NCI-H1694 treated with DMSO at 0.1 percent for 48 hours (cell line): ENCODE measurements around the gene NDUFV3.
"Not testable (repeated sequence)": the region's sequence is repeated elsewhere in the genome, so short reads cannot be mapped to it uniquely, and the experiment has no call there.

Experiments
- DNase-seq: peaks from one replicate; lab custom pipeline; 2025; lab: John Stamatoyannopoulos, UW

The NDUFV3 gene

DNA sequence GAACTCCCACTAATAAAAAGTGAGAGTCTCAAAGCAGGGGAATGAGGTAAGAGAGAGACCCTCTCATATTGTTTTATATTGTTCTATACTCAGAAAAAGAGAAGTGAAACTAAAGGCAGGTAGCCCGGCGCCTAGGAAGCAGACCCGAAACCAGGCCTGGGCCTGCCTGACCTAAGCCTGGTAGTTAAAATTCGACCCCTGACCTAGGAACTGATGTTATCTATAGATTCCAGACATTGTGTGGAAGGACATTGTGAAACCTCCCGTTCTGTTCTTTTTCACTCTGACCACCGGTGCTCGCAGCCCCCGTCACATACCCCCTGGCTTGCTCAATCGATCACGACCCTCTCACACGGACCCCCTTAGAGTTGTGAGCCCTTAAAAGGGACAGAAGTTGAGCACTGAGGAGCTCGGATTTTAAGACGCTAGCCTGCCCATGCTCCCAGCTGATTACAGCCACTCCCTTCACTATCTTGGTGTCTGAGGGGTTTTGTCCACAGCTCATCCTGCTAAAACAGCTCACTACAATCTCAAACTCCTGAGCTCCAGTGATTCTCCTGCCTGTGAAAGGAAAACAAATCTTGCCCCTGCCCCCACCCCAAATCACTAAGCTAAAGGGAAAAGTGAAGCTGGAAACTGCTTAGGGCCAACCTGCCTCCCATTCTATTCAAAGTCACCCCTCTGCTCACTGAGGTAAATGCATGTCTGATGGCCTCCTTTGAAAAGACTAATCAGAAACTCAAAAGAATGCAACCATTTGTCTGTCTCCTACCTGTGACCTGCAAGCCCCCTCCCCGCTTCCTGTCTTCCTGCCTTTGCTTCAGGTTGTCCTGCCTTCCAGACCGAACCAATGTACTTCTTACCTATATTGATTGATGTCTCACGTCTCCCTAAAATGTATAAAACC lies 44.2 kb downstream of the NDUFV3 start:
- not testable (repeated sequence) for DNase-seq

DNA sequence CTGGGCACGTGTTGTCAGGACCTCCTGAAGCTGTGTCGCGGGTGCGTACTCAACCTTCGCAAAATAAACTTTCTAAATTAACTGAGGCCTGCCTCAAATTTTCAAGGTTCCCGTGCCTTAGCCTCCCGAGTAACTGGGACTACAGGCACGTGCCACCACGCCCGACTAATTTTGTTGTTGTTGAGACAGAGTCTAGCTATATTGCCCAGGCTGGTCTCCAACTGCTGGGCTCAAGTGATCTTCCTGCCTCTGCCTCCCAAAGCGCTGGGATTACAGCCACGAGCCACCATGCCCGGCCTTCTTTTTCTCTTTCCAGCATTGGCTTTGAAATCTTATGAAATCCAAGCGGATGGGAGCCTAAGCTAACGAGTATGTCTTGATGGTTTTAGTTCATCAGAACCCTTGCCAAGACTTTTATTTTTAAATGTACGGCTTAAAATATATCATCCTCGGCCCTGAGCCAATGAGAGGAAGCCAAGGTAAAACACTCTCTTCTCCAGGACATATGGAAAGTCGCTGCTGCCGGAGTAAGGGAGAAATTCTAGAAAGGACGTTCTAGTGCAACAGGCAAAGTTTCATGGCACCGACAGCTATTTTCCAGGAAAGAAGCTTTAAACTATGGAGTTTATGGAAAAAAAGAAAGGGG lies 45.0 kb downstream of the NDUFV3 start:
- no peak for DNase-seq

DNA sequence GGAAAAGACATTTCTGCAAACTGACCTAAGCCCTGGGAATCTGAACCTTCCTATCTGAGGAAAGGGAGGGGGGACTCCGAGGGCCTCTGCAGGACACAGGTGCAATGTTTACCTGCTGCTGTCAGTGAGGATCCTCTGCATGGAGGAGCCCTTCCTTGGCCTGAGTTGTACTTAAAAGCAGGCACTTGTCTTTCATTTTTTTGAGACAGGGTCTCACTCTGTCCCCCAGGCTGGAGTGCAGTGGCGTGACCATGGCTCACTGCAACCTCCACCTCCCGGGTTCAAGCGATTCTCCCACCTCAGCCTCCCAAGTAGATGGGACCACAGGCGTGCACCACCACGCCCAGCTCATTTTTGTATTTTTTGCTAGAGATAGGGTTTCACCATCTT lies 45.5 kb downstream of the NDUFV3 start:
- DNase-seq, result not testable (repeated sequence)

GRCh38 chr21:42939582-42940413 lies 46.7 kb downstream of the NDUFV3 start:
- DNase-seq, result peak; percentile 9

- no peak for DNase-seq
These were observed 48.6 kb downstream of the NDUFV3 start for GRCh38 chr21:42941696-42942085.

DNA sequence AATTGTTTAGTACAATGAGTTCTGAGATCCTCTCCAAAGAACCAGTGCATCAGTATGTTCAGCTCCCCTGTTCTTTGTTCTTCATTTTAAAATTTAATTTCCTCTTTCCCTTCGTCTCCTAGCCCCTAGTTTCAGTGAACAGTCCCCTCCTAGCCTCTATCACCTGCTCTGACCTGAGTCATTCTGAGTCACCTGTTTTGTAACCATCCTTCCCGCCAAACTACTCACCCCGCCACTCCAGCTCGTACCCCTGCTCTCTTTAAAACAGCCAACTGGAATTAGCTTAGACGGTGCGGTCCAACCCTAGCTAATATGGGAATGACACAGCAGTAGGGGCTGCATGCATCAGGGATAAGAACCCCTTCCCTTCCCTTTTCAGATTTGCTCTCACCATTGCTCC lies 49.1 kb downstream of the NDUFV3 start:
- no peak for DNase-seq

DNA sequence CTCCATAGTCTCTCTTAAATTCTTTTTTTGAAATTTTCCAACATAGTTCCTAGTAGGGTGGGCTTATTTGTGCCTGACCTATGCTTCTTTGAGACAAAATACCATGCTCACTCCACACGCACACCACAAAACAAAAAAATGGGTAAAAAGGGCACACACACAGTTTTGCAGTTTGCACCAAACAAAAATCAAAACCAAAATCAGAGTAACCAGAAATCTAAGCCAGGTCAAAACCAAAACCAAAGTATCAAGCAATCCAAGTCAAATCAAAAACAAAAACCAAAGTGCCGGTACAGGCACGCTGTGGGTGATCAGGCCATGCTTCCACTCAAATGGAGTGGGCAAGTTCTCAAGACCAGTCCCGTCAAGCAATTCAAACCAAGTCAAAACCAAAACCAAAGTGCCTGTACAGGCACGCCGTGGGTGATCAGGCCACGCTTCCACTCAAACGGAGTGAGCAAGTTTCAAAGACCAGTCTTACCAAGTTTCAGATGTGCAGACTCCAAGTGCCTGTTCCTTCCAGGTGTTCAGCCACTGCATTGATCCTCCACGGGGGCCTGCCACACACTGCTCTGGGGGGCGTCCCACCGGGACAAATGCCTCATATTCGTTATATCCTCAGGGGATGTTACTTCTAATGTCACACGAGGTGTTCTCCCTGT lies 56.1 kb downstream of the NDUFV3 start:
- not testable (repeated sequence) for DNase-seq

DNA sequence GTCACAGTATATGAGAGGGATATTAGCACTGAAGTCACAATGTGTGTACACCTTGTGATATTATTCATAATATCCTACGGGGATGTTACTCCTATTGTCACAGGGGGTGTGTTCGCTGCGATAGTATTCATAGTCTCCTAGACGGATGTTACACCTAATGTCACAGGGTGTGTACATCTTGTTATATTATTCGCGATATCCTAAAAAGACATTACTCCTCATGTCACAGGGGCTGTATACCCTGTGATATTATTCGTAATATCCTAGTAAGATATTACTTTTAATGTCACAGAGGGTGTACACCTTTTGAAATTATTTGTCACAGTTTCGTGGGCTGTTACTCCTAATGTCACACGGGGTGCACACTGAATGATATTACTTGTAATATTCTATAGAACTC lies 58.1 kb downstream of the NDUFV3 start:
- DNase-seq, result not testable (repeated sequence)

- no peak for DNase-seq
These were observed 63.9 kb downstream of the NDUFV3 start for GRCh38 chr21:42956824-42957630.

GRCh38 chr21:42958122-42958521 lies 65.0 kb downstream of the NDUFV3 start:
- DNase-seq, result not testable (repeated sequence)

GRCh38 chr21:42959728-42960127 lies 66.6 kb downstream of the NDUFV3 start:
- no peak for DNase-seq

GRCh38 chr21:42962380-42963007 lies 69.4 kb downstream of the NDUFV3 start:
- no peak for DNase-seq
